Mesenchymal stem cell (in vitro differentiated cells and primary cell): ENCODE data around the gene CARD19.

Source experiments
- DNase-seq: peaks from one replicate; pipeline ENCODE4 v3.0.0-alpha.2; 2013
- H2AFZ ChIP-seq: one replicate; pipeline ENCODE4 v1.6.1; 2013; ENCODE audit warnings: low read depth, mild to moderate bottlenecking, control low read depth, inconsistent platforms, low read length, moderate library complexity
- H2AK5ac ChIP-seq: 2 replicates; pipeline ENCODE4 v1.6.1; 2013; ENCODE audit warnings: low read length, moderate library complexity, mild to moderate bottlenecking, inconsistent platforms; ENCODE audit not compliant: severe bottlenecking
- H2BK120ac ChIP-seq: one replicate; pipeline ENCODE4 v1.6.1; 2013; ENCODE audit warnings: low read depth, mild to moderate bottlenecking, inconsistent platforms, low read length, moderate library complexity
- H2BK12ac ChIP-seq, 2 experiments: one replicate each; pipeline ENCODE4 v1.6.1; 2013; ENCODE audit warnings: inconsistent platforms in 2 of 2, low read length in 2 of 2, mild to moderate bottlenecking in 2 of 2, moderate library complexity in 2 of 2, control low read depth in 1 of 2
- H2BK15ac ChIP-seq: one replicate; pipeline ENCODE4 v1.6.1; 2013; ENCODE audit warnings: mild to moderate bottlenecking, low read depth, inconsistent platforms; ENCODE audit not compliant: poor library complexity, severe bottlenecking
- H2BK5ac ChIP-seq: 2 replicates; pipeline ENCODE4 v1.6.1; 2013; ENCODE audit warnings: low read depth, mild to moderate bottlenecking, low read length, control low read depth, inconsistent platforms; ENCODE audit not compliant: poor library complexity, severe bottlenecking
- H3K14ac ChIP-seq, 2 experiments: one replicate each; pipeline ENCODE4 v1.6.1; 2013; ENCODE audit warnings: inconsistent platforms in 2 of 2, low read length in 2 of 2, control low read depth in 1 of 2, mild to moderate bottlenecking in 1 of 2, moderate library complexity in 1 of 2
- H3K18ac ChIP-seq, 2 experiments: one replicate each; pipeline ENCODE4 v1.6.1; 2013; ENCODE audit warnings: inconsistent platforms in 2 of 2, low read length in 2 of 2, control low read depth in 1 of 2, low read depth in 1 of 2, mild to moderate bottlenecking in 1 of 2
- H3K23ac ChIP-seq, 2 experiments: one replicate each; pipeline ENCODE4 v1.6.1; 2013; ENCODE audit warnings: inconsistent platforms in 2 of 2, low read length in 2 of 2, mild to moderate bottlenecking in 2 of 2, moderate library complexity in 2 of 2, control low read depth in 1 of 2
- H3K27ac ChIP-seq: 2 replicates; pipeline ENCODE4 v1.5.1; 2013; ENCODE audit warnings: mild to moderate bottlenecking, moderate library complexity, low read length, control low read depth, inconsistent platforms; ENCODE audit not compliant: poor library complexity, severe bottlenecking
- H3K27me3 ChIP-seq, 2 experiments: 2 replicates each; pipeline versions ENCODE4 v1.6.1 to v1.7.0; 2013; ENCODE audit warnings: low read length in 2 of 2, mild to moderate bottlenecking in 2 of 2, moderate library complexity in 2 of 2, control low read depth in 1 of 2, inconsistent platforms in 1 of 2; ENCODE audit not compliant: control insufficient read depth in 1 of 2, insufficient read depth in 1 of 2
- H3K36me3 ChIP-seq, 2 experiments: 2 replicates each; pipeline versions ENCODE4 v1.6.1 to v1.7.0; 2013; ENCODE audit warnings: low read length in 2 of 2, control low read depth in 1 of 2, inconsistent platforms in 1 of 2, low read depth in 1 of 2, mild to moderate bottlenecking in 1 of 2; ENCODE audit not compliant: insufficient read depth in 2 of 2, control insufficient read depth in 1 of 2
- H3K4ac ChIP-seq, 2 experiments: one replicate each; pipeline ENCODE4 v1.6.1; 2013; ENCODE audit warnings: inconsistent platforms in 2 of 2, low read length in 2 of 2, mild to moderate bottlenecking in 2 of 2, moderate library complexity in 2 of 2, control low read depth in 1 of 2, low read depth in 1 of 2
- H3K4me1 ChIP-seq: 2 replicates; pipeline ENCODE4 v1.6.1; 2013; ENCODE audit warnings: low read depth, low read length, control low read depth; ENCODE audit not compliant: control insufficient read depth, insufficient read depth
- H3K4me2 ChIP-seq: 2 replicates; pipeline ENCODE4 v1.6.1; 2013; ENCODE audit warnings: low read length, mild to moderate bottlenecking, inconsistent platforms; ENCODE audit not compliant: poor library complexity, severe bottlenecking
- H3K4me3 ChIP-seq, 2 experiments: 2 replicates each; pipeline versions ENCODE4 v1.5.1 to v1.7.0; 2013; ENCODE audit warnings: low read length in 2 of 2, mild to moderate bottlenecking in 2 of 2, control low read depth in 1 of 2, low read depth in 1 of 2; ENCODE audit not compliant: insufficient read depth in 1 of 2
- H3K79me1 ChIP-seq: replicated peaks from 2 replicates; pipeline ENCODE4 v1.6.1; 2013; ENCODE audit warnings: mild to moderate bottlenecking, control low read depth, low read length, inconsistent platforms; ENCODE audit not compliant: poor library complexity, severe bottlenecking
- H3K9ac ChIP-seq: 2 replicates; pipeline ENCODE4 v1.7.0; 2013; ENCODE audit warnings: mild to moderate bottlenecking, low read length, moderate library complexity
- H3K9me3 ChIP-seq: 2 replicates; pipeline ENCODE4 v1.7.0; 2013; ENCODE audit warnings: mild to moderate bottlenecking, low read length; ENCODE audit not compliant: control insufficient read depth
- H4K8ac ChIP-seq: one replicate; pipeline ENCODE4 v1.6.1; 2013; ENCODE audit warnings: inconsistent platforms, mild to moderate bottlenecking, low read length, moderate library complexity
- H4K91ac ChIP-seq: one replicate; pipeline ENCODE4 v1.6.1; 2013; ENCODE audit warnings: mild to moderate bottlenecking, low read length, inconsistent platforms
- WGBS: methylation state at CpG from one replicate; pipeline ENCODE4 v1.1.7; 2013; ENCODE audit warnings: mixed read lengths; 5-methylcytosine and 5-hydroxymethylcytosine counted together

The CARD19 gene

GRCh38 chr9:93091453-93092081 lies 4.5 kb upstream of the CARD19 start:
- H3K4me1 ChIP-seq: peaks cover 23% of the 10 kb centered on the region
- H4K91ac ChIP-seq: no peak overlapping the region
- H4K8ac ChIP-seq: no peak overlapping the region
- 67% methylated on average over 2 of the region's 3 CpGs for WGBS
- no peak overlapping the region for H2BK15ac ChIP-seq
- no peaks in the 10 kb centered on the region for H3K27me3 ChIP-seq
- H2AK5ac ChIP-seq: no peak overlapping the region
- no peak overlapping the region for H2AFZ ChIP-seq
- no peak overlapping the region for H3K18ac ChIP-seq
- no peak overlapping the region for H3K14ac ChIP-seq
- H3K4me3 ChIP-seq: peak overlapping the region in 1 of 2 experiments; percentile 4
- peak; percentile 86 for DNase-seq
- no peak overlapping the region for H2BK5ac ChIP-seq
- no peak overlapping the region for H3K4ac ChIP-seq
- peaks cover 29% of the 10 kb centered on the region for H3K9me3 ChIP-seq
- no peak overlapping the region for H3K4me2 ChIP-seq
- peak overlapping the region; percentile 38 for H3K9ac ChIP-seq
- H3K23ac ChIP-seq: no peak overlapping the region
- peak overlapping the region; percentile 4 for H3K27ac ChIP-seq
- H3K79me1 ChIP-seq: no peaks in the 10 kb centered on the region
- H2BK12ac ChIP-seq: no peak overlapping the region
- no peaks in the 10 kb centered on the region for H3K36me3 ChIP-seq
- no peak overlapping the region for H2BK120ac ChIP-seq

GRCh38 chr9:93092251-93092991 lies 3.6 kb upstream of the CARD19 start:
- peak overlapping the region; percentile 38 for H3K9ac ChIP-seq
- 94% methylated on average over 6 of the region's 7 CpGs for WGBS
- H2BK15ac ChIP-seq: peak overlapping the region; percentile 73

GRCh38 chr9:93093127-93093876 lies 2.7 kb upstream of the CARD19 start:
- peak overlapping the region; percentile 27 for H4K8ac ChIP-seq
- H3K79me1 ChIP-seq: no peaks in the 10 kb centered on the region
- H2AK5ac ChIP-seq: no peak overlapping the region
- H3K4me3 ChIP-seq: no peak overlapping the region
- peaks cover 29% of the 10 kb centered on the region for H3K9me3 ChIP-seq
- no peak overlapping the region for H2BK15ac ChIP-seq
- no peak overlapping the region for H3K9ac ChIP-seq
- H2BK5ac ChIP-seq: no peak overlapping the region
- no peak overlapping the region for H3K4ac ChIP-seq
- no peak overlapping the region for H3K27ac ChIP-seq
- H4K91ac ChIP-seq: peak overlapping the region; percentile 52
- DNase-seq: no peak
- no peak overlapping the region for H2AFZ ChIP-seq
- H2BK12ac ChIP-seq: peak overlapping the region; percentile 18 to 43
- H3K27me3 ChIP-seq: no peaks in the 10 kb centered on the region
- peak overlapping the region; percentile 21 for H2BK120ac ChIP-seq
- H3K23ac ChIP-seq: no peak overlapping the region
- no peaks in the 10 kb centered on the region for H3K36me3 ChIP-seq
- H3K4me2 ChIP-seq: no peak overlapping the region
- H3K14ac ChIP-seq: no peak overlapping the region
- 83% methylated on average over 11 of the region's 11 CpGs for WGBS
- H3K18ac ChIP-seq: peak overlapping the region in 1 of 2 experiments; percentile 44
- H3K4me1 ChIP-seq: peaks cover 39% of the 10 kb centered on the region

More at GRCh38 chr9:93092251-93092991, 3.6 kb upstream of the CARD19 start:
- H3K4me2 ChIP-seq: no peak overlapping the region
- no peak overlapping the region for H2BK5ac ChIP-seq
- peak overlapping the region in 1 of 2 experiments; percentile 37 for H3K18ac ChIP-seq
- H3K27ac ChIP-seq: peak overlapping the region; percentile 4
- no peaks in the 10 kb centered on the region for H3K79me1 ChIP-seq
- H3K27me3 ChIP-seq: no peaks in the 10 kb centered on the region
- DNase-seq: no peak
- H4K8ac ChIP-seq: no peak overlapping the region
- no peak overlapping the region for H2BK120ac ChIP-seq
- no peak overlapping the region for H3K23ac ChIP-seq
- H3K4me3 ChIP-seq: no peak overlapping the region
- peaks cover 29% of the 10 kb centered on the region for H3K9me3 ChIP-seq
- H3K4ac ChIP-seq: peak overlapping the region in 1 of 2 experiments; percentile 35
- H3K36me3 ChIP-seq: no peaks in the 10 kb centered on the region
- H4K91ac ChIP-seq: peak overlapping the region; percentile 77
- H3K14ac ChIP-seq: peak overlapping the region in 1 of 2 experiments; percentile 95
- no peak overlapping the region for H2AK5ac ChIP-seq
- peaks cover 31% of the 10 kb centered on the region for H3K4me1 ChIP-seq
- no peak overlapping the region for H2AFZ ChIP-seq
- H2BK12ac ChIP-seq: peak overlapping the region in 1 of 2 experiments; percentile 6
